ENCODE measurements around the gene FBLN5. TPM values are rescaled to one million over a fixed set of nuclear protein-coding genes. Genes with fewer than 3 reads are reported as not detected.

FBLN5 gene
- total RNA-seq, 6 experiments from 2014 or later = 127 to 242 (median 205) TPM

DNA sequence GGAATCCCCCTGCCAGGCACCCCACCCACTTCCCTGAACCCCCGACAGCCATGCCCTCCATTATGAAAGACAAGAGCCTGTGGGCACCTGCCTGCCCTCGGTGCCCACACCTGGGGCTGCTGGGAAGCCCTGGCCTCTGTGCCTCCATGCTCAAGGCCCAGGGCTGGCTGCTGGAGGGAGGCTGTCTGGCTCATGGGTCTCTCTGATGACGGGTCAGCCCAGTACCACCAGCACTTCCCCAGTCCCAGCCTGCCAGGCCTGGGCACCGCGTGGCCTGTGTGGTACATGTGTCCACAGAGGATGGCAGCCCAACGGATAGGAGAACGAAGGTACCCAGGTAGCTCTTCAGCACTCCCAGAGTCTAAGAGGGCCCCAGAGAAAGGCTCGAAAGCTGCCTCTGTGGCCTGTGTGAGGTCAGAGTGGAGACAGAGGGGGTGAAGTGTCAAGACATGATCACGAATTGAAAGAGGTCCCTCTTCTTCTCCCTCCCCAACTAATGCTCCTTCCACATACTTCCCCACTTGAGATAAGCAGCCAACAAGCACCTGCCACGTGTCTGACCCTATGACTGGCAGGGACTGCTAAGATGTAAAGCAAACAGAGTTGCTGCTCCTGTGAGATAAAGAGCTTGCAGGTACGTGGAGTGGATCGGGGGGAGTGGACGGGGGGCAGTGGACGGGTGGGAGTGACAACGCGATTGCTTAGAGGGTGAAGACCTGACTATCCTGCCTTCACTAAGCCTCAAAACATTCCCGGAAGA lies 21.2 kb downstream of the FBLN5 start:
- H3K27ac Mint-ChIP-seq = no peak overlapping the region
- H3K36me3 Mint-ChIP-seq (ENCODE audit: low read depth) = peaks cover 28% of the 10 kb centered on the region
- DNase-seq = no peak
- H3K9me3 Mint-ChIP-seq = no peaks in the 10 kb centered on the region
- H3K4me3 Mint-ChIP-seq = no peak overlapping the region
- peaks cover 32% of the 10 kb centered on the region for H3K4me1 Mint-ChIP-seq (ENCODE audit: low read depth)
- TF ChIP-seq, protein P1, sequence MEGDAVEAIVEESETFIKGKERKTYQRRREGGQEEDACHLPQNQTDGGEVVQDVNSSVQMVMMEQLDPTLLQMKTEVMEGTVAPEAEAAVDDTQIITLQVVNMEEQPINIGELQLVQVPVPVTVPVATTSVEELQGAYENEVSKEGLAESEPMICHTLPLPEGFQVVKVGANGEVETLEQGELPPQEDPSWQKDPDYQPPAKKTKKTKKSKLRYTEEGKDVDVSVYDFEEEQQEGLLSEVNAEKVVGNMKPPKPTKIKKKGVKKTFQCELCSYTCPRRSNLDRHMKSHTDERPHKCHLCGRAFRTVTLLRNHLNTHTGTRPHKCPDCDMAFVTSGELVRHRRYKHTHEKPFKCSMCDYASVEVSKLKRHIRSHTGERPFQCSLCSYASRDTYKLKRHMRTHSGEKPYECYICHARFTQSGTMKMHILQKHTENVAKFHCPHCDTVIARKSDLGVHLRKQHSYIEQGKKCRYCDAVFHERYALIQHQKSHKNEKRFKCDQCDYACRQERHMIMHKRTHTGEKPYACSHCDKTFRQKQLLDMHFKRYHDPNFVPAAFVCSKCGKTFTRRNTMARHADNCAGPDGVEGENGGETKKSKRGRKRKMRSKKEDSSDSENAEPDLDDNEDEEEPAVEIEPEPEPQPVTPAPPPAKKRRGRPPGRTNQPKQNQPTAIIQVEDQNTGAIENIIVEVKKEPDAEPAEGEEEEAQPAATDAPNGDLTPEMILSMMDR (IDR thresholded peaks at IDR 0.05) = no peak
- no peaks in the 10 kb centered on the region; the same call in 1 of the 2 replicates for H3K27me3 Mint-ChIP-seq (ENCODE audit: insufficient read depth)

DNA sequence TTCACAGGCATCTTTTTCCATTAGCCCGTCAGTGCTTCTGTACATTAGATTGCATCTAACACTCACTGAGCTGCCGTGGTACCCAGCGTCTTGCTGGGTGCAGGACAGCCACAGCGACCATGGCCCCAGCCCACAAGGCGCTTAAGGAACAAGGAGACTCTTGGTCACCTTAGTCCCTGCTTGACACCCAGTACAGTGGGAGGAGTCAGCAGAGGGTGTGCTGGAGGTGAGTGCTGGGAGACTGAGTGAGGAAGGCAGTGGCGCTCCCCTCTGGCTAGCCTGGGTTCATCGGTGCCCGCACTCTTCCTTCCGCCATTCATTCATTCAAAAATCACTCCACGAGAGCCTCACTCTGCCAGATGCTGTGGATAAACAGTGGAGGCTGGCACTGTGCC lies 21.8 kb downstream of the FBLN5 start:
- Mint-ChIP-seq H3K9me3 (no peaks in the 10 kb centered on the region), H3K27me3 (ENCODE audit: insufficient read depth) (no peaks in the 10 kb centered on the region), H3K36me3 (ENCODE audit: low read depth) (peaks cover 26% of the 10 kb centered on the region), H3K27ac (no peak overlapping the region), H3K4me3 (no peak overlapping the region), H3K4me1 (ENCODE audit: low read depth) (peaks cover 26% of the 10 kb centered on the region)
- TF ChIP-seq, protein P1 (IDR thresholded peaks at IDR 0.05) = no peak
- DNase-seq = no peak

DNA sequence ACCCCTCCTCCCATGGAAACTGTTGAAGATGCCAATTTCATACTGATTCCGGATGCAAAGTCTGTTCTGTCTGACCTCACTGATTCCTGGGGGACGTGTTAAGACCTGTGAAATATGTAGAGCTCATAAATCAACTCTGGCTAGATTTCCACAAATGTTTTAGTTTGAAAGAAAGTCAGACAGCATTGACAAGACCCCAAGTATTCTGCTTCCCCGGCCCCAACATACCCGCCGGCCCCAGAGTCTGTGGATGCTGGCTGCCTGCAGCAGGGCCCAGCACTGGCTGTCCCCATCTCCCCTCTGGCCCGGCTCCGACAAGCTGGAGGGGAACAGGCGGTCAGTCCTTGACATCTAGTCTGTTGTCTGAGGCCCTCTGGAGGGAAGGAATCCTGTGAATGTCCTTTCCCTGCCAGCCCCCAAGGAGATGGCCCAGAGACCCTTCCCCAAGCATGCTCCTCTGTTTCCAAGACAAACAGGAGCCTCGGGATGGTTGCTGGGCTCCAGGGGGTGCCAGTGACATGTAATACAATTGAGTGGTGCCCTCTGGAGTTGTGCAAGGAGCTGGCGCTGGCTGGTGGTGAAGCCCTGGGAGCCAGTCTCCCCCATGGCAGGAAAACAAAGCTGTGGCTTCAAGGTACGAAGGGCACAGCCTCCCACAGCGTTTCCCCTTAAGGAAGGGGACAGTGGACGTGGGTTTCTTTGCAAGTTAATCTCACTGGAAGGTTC lies 22.3 kb downstream of the FBLN5 start:
- no peak overlapping the region for H3K4me3 Mint-ChIP-seq
- DNase-seq = no peak
- H3K9me3 Mint-ChIP-seq = no peaks in the 10 kb centered on the region
- no peak overlapping the region for H3K27ac Mint-ChIP-seq
- peaks cover 26% of the 10 kb centered on the region for H3K36me3 Mint-ChIP-seq (ENCODE audit: low read depth)
- H3K27me3 Mint-ChIP-seq (ENCODE audit: insufficient read depth) = no peaks in the 10 kb centered on the region
- peaks cover 22% of the 10 kb centered on the region for H3K4me1 Mint-ChIP-seq (ENCODE audit: low read depth)
- TF ChIP-seq, protein P1 (IDR thresholded peaks at IDR 0.05) = no peak

DNA sequence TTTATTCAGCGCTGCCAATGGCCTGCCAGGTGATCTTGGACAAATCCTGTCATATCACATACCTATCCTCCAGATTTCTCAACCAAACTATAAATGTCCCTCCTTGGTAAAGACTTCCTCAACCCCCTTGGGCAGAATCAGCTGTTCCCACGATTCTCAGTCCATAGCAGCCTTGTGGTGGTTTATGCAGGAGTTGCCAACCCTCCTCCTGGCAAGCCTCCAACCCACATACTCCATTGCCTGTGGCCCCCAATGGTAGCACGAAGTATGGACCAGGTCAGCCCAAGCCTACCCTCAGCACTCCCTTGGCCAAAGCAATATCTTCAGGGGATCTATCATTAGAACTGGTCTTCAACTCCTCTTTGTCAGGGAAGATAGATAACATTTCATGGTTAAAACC lies 27.0 kb downstream of the FBLN5 start:
- H3K9me3 Mint-ChIP-seq = no peaks in the 10 kb centered on the region; the same call in 1 of the 2 replicates
- H3K27me3 Mint-ChIP-seq (ENCODE audit: insufficient read depth) = no peaks in the 10 kb centered on the region; the same call in 1 of the 2 replicates
- no peak overlapping the region for H3K4me3 Mint-ChIP-seq
- H3K27ac Mint-ChIP-seq = no peak overlapping the region
- H3K36me3 Mint-ChIP-seq (ENCODE audit: low read depth) = peaks cover 26% of the 10 kb centered on the region
- TF ChIP-seq, protein P1 (IDR thresholded peaks at IDR 0.05) = no peak
- H3K4me1 Mint-ChIP-seq (ENCODE audit: low read depth) = peaks cover 15% of the 10 kb centered on the region
- DNase-seq = no peak

DNA sequence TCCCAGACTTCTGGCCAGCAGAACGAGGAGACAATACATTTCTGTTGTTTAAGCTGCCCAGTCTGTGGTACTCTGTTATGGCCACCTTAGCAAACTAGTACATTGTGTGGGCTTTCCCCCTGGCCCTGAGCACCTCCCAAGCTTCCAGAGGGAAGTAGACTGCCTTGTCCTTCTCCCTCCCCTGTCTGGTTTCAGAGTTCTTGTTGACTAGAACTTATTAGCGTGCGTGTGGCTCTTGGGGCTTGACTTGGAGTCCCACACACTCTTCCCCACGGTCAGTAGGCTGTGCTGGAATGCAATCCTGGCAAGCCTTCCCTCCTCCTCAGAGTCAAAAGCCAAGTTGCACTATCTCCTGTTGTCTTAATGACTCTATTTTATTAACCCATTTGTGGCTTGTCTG lies 27.7 kb downstream of the FBLN5 start:
- Mint-ChIP-seq H3K9me3 (no peaks in the 10 kb centered on the region; the same call in 1 of the 2 replicates), H3K36me3 (ENCODE audit: low read depth) (peaks cover 27% of the 10 kb centered on the region), H3K27ac (no peak overlapping the region), H3K27me3 (ENCODE audit: insufficient read depth) (no peaks in the 10 kb centered on the region; the same call in 1 of the 2 replicates), H3K4me1 (ENCODE audit: low read depth) (peaks cover 15% of the 10 kb centered on the region), H3K4me3 (no peak overlapping the region)
- TF ChIP-seq, protein P1 (IDR thresholded peaks at IDR 0.05) = no peak
- DNase-seq = no peak
